GM12878 (cell line): ENCODE data around the gene HDDC2. TPM values are rescaled to one million over a fixed set of nuclear protein-coding genes. Genes with fewer than 3 reads are reported as not detected.

ENCODE experiments used
- ATAC-seq: fragments of 200-7000 bp; cut with Tn5 transposase; 3 replicates; pipeline ENCODE4 v1.9.1; 2020; ENCODE audit warnings: mild to moderate bottlenecking, moderate library complexity
- BruUV-seq: library from RNA; stranded (reverse); fragments of 400-500 nt; replicated peaks from 2 replicates; lab custom pipeline; 2021; lab: Mats Ljungman, UMichigan
- CTCF ChIA-PET: fragments of 300-600 bp; sonication (Branson Sonifier 250); formaldehyde crosslinking; extraction: SDS; loops from one replicate; lab custom pipeline; 2021; ENCODE audit warnings: inconsistent platforms; lab: Yijun Ruan, JAX
- POLR2A ChIA-PET: fragments of 350-600 bp; formaldehyde crosslinking; extraction: SDS; loops from one replicate; lab custom pipeline; 2021; ENCODE audit warnings: inconsistent platforms; lab: Charles Lee
- RAD21 ChIA-PET: fragments of 300-600 bp; sonication (Branson Sonifier 250); formaldehyde crosslinking; loops from one replicate; lab custom pipeline; 2023; ENCODE audit warnings: antibody characterized with exemption; ENCODE audit not compliant: unreplicated experiment; lab: Charles Lee
- SMC1A ChIA-PET: fragments of 300-600 bp; sonication (Branson Sonifier 250); formaldehyde crosslinking; loops from one replicate; lab custom pipeline; 2023; ENCODE audit not compliant: unreplicated experiment, uncharacterized antibody; lab: Charles Lee
- DNase-seq: peaks from one replicate; pipeline ENCODE4 v3.0.0-alpha.2; 2011; ENCODE audit warnings: low read depth, low spot score
- FAIRE-seq: peaks from 3 replicates; lab custom pipeline; 2011; peaks lifted over from hg19 to GRCh38; lab: Jason Lieb, UNC
- H2AFZ ChIP-seq: 2 replicates; pipeline ENCODE4 v1.6.0; 2011; ENCODE audit warnings: low read depth, low read length, control low read depth; ENCODE audit not compliant: control insufficient read depth
- H3K27ac ChIP-seq: 2 replicates; pipeline ENCODE4 v1.5.1; 2011; ENCODE audit warnings: control low read depth; ENCODE audit not compliant: control insufficient read depth, insufficient read depth
- H3K27me3 ChIP-seq, 2 experiments: replicated peaks in 1 of 2; 2 replicates each; pipeline versions ENCODE4 v1.6.0 to v1.6.1; 2011; ENCODE audit warnings: low read length in 1 of 2; ENCODE audit not compliant: control insufficient read depth in 2 of 2, insufficient read depth in 2 of 2
- H3K36me3 ChIP-seq, 2 experiments: 2 replicates each; pipeline ENCODE4 v1.5.1; 2011; ENCODE audit warnings: low read length in 1 of 2; ENCODE audit not compliant: control insufficient read depth in 2 of 2, insufficient read depth in 2 of 2
- H3K4me1 ChIP-seq: 2 replicates; pipeline ENCODE4 v1.6.1; 2011; ENCODE audit warnings: mild to moderate bottlenecking, low read length, moderate library complexity, mixed read lengths; ENCODE audit not compliant: control insufficient read depth, insufficient read depth
- H3K4me2 ChIP-seq: 2 replicates; pipeline ENCODE4 v1.6.0; 2011; ENCODE audit warnings: control low read depth; ENCODE audit not compliant: control insufficient read depth, insufficient read depth
- H3K4me3 ChIP-seq: fragments of 200-600 bp; sonication (generic); 2 replicates; pipeline ENCODE4 v1.5.1; 2016
- H3K79me2 ChIP-seq: 2 replicates; pipeline ENCODE4 v1.6.0; 2011; ENCODE audit warnings: low read length; ENCODE audit not compliant: control insufficient read depth, insufficient read depth
- H3K9ac ChIP-seq: 2 replicates; pipeline ENCODE4 v1.8.0; 2011; ENCODE audit warnings: low read length, control low read depth, mixed read lengths; ENCODE audit not compliant: control insufficient read depth, insufficient read depth
- H3K9me3 ChIP-seq: replicated peaks from 3 replicates; pipeline ENCODE4 v1.5.1; 2011; ENCODE audit warnings: mild to moderate bottlenecking, low read length; ENCODE audit not compliant: control insufficient read depth, insufficient read depth
- H4K20me1 ChIP-seq: 2 replicates; pipeline ENCODE4 v1.6.0; 2011; ENCODE audit not compliant: control insufficient read depth, insufficient read depth
- CHD4 ChIP-seq: fragments of 200-600 bp; sonication (generic); IDR thresholded peaks from 2 replicates; pipeline ENCODE4 v1.6.1; 2016; ENCODE audit warnings: mild to moderate bottlenecking
- GABPA ChIP-seq: IDR thresholded peaks from 2 replicates; pipeline ENCODE4 v1.6.1; 2014; ENCODE audit warnings: antibody characterized with exemption, low read depth, mild to moderate bottlenecking, inconsistent platforms
- NR2F1 ChIP-seq: fragments of 450-650 bp; conservative IDR thresholded peaks from 2 replicates; pipeline ENCODE4 v1.6.1; 2017; ENCODE audit warnings: mild to moderate bottlenecking
- RFX5 ChIP-seq: IDR thresholded peaks from 2 replicates; pipeline ENCODE4 v1.6.1; 2011; ENCODE audit warnings: low read depth, low read length, improper control_type of control experiment
- TCF12 ChIP-seq: IDR thresholded peaks from 2 replicates; pipeline ENCODE4 v1.6.1; 2011; ENCODE audit warnings: low read depth, mild to moderate bottlenecking, low read length
- WGBS: methylation state at CpG from one replicate; pipeline ENCODE4 v1.1.6; 2016; ENCODE audit warnings: low lambda C conversion rate; ENCODE audit not compliant: insufficient replicate concordance, insufficient coverage; ENCODE audit errors: missing lambda C conversion rate; 5-methylcytosine and 5-hydroxymethylcytosine counted together
- in situ Hi-C: fragments of 300-500 bp; cut with MboI; formaldehyde crosslinking; loops from 9 replicates; pipeline ENCODE4 v1.14.3; 2018; ENCODE audit warnings: mixed read lengths
- intact Hi-C: fragments of 100-400 bp; cut with micrococcal nuclease; formaldehyde crosslinking; loops from one replicate; pipeline ENCODE4 v1.14.2; 2022; ENCODE audit not compliant: unreplicated experiment
- polyA plus RNA-seq, 11 experiments: library from polyadenylated mRNA; depleted of rRNA in 4 of 11; unstranded in 6 of 11; stranded (reverse) in 5 of 11; fragments of >200 nt; fragmentation: Nextera tagmentation in 4 of 11; fragmentation: Illumina TruSeq in 1 of 11; extraction: Ambion mirVana in 4 of 11; extraction: Trizol in 1 of 11; gene quantifications; 1 replicate in 1 of 11; 2 replicates in 10 of 11; pipeline versions ENCODE4 v1.2.1 to v1.2.3, GENCODE V29; 2011 to 2016; ENCODE audit warnings: inconsistent platforms in 2 of 11, missing spikeins in 2 of 11, low read depth in 1 of 11
- total RNA-seq, 4 experiments: library from RNA; depleted of rRNA in 3 of 4; stranded (reverse); fragments of >200 nt in 3 of 4; fragmentation: Illumina TruSeq in 1 of 4; extraction: Trizol in 1 of 4; gene quantifications; 2 replicates each; pipeline versions ENCODE4 v1.2.1 to v1.2.3, GENCODE V29; 2013 to 2021
- TF ChIP-seq, protein P1 (sequence below): fragments of 150-350 bp; IDR thresholded peaks from 2 replicates; pipeline ENCODE4 v1.6.1; 2014; ENCODE audit warnings: mild to moderate bottlenecking, low read depth, low read length
- TF ChIP-seq, protein P2 (sequence below): IDR thresholded peaks from 2 replicates; pipeline ENCODE4 v1.6.1; 2012; ENCODE audit warnings: low read depth, low read length, improper control_type of control experiment
- TF ChIP-seq, protein P3 (sequence below): fragments of 450-650 bp; IDR thresholded peaks from 2 replicates; pipeline ENCODE4 v1.6.1; 2017; ENCODE audit warnings: mild to moderate bottlenecking, moderate library complexity

Gene HDDC2
- total and polyA plus RNA-seq, 10 of the 15 experiments (the other 5 are each of a cell fraction or from before 2014, with no cell fraction given): 54.5 to 148 (median 92.7) TPM

DNA sequence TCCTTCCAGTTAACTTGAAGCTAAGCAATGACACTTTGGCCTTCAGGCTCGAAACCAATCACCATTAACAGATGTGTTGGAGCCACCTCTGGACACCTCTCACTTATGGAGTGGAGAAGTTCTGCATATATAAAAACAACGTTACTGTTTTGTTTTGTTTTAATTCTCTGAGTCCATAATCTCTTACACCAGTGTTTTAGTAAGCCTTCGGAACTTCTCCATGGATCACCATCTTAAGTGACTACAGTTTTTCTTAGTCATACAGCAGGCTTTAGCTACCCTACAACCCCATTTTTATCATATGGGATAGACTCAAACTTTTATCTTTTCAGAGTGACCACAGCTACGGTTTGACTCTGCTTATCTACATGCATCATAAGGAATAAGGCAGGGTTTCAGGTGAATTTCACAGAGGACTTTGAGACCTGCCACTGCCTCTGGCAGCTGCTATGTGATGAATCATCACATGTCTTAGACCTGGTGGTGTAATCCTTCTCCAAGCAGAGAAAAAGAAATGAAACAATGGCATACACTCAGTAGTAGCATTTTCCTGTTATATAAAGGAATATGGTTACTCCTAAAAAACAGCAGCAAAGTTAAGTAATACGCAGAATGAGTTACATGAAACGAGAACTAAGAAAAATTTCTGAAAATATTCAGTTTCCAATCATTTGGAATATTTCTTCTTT lies 5.5 kb upstream of the HDDC2 start:
- POLR2A ChIA-PET: no interaction called here
- Histone ChIP-seq H3K4me3 (no peak overlapping the region), H4K20me1 (no peaks in the 10 kb centered on the region), H3K9ac (no peak overlapping the region), H3K4me1 (no peaks in the 10 kb centered on the region), H3K27ac (no peak overlapping the region), H3K36me3 (no peaks in the 10 kb centered on the region), H3K4me2 (no peak overlapping the region), H3K79me2 (no peaks in the 10 kb centered on the region)
- CTCF ChIA-PET: interaction anchor here (1.1 to 11.6 kb wide), 3 partner anchors 14 to 448 kb away, joined by 3 to 306 read pairs (median 3); no protein-coding TSS in a partner anchor
- RAD21 ChIA-PET: no interaction called here
- WGBS: 34% methylated on average over 6 of the region's 6 CpGs
- intact Hi-C loops: loop anchor here (10.0 kb wide), 1 partner anchor 432 kb away; no protein-coding TSS in a partner anchor
- FAIRE-seq: no peak
- SMC1A ChIA-PET: interaction anchor here (1.2 to 1.6 kb wide), 2 partner anchors 446 to 688 kb away, joined by 3 to 4 read pairs; no protein-coding TSS in a partner anchor
- TF ChIP-seq GABPA: no peak
- TF ChIP-seq, protein P1, sequence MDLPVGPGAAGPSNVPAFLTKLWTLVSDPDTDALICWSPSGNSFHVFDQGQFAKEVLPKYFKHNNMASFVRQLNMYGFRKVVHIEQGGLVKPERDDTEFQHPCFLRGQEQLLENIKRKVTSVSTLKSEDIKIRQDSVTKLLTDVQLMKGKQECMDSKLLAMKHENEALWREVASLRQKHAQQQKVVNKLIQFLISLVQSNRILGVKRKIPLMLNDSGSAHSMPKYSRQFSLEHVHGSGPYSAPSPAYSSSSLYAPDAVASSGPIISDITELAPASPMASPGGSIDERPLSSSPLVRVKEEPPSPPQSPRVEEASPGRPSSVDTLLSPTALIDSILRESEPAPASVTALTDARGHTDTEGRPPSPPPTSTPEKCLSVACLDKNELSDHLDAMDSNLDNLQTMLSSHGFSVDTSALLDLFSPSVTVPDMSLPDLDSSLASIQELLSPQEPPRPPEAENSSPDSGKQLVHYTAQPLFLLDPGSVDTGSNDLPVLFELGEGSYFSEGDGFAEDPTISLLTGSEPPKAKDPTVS: no peak
- TF ChIP-seq, protein P2, sequence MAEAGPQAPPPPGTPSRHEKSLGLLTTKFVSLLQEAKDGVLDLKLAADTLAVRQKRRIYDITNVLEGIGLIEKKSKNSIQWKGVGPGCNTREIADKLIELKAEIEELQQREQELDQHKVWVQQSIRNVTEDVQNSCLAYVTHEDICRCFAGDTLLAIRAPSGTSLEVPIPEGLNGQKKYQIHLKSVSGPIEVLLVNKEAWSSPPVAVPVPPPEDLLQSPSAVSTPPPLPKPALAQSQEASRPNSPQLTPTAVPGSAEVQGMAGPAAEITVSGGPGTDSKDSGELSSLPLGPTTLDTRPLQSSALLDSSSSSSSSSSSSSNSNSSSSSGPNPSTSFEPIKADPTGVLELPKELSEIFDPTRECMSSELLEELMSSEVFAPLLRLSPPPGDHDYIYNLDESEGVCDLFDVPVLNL: no peak
- TF ChIP-seq TCF12: no peak
- TF ChIP-seq, protein P3, sequence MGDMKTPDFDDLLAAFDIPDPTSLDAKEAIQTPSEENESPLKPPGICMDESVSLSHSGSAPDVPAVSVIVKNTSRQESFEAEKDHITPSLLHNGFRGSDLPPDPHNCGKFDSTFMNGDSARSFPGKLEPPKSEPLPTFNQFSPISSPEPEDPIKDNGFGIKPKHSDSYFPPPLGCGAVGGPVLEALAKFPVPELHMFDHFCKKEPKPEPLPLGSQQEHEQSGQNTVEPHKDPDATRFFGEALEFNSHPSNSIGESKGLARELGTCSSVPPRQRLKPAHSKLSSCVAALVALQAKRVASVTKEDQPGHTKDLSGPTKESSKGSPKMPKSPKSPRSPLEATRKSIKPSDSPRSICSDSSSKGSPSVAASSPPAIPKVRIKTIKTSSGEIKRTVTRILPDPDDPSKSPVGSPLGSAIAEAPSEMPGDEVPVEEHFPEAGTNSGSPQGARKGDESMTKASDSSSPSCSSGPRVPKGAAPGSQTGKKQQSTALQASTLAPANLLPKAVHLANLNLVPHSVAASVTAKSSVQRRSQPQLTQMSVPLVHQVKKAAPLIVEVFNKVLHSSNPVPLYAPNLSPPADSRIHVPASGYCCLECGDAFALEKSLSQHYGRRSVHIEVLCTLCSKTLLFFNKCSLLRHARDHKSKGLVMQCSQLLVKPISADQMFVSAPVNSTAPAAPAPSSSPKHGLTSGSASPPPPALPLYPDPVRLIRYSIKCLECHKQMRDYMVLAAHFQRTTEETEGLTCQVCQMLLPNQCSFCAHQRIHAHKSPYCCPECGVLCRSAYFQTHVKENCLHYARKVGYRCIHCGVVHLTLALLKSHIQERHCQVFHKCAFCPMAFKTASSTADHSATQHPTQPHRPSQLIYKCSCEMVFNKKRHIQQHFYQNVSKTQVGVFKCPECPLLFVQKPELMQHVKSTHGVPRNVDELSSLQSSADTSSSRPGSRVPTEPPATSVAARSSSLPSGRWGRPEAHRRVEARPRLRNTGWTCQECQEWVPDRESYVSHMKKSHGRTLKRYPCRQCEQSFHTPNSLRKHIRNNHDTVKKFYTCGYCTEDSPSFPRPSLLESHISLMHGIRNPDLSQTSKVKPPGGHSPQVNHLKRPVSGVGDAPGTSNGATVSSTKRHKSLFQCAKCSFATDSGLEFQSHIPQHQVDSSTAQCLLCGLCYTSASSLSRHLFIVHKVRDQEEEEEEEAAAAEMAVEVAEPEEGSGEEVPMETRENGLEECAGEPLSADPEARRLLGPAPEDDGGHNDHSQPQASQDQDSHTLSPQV: no peak
- TF ChIP-seq RFX5: no peak
- no peak for TF ChIP-seq CHD4
- TF ChIP-seq NR2F1: no peak
- TF ChIP-seq, all 136 proteins: peak for 0
- in situ Hi-C loops: no loop called here
- DNase-seq (no peak), ATAC-seq (no peak)
- no TSS peak for BruUV-seq
- H3K9me3 ChIP-seq: no peaks in the 10 kb centered on the region
- no peak overlapping the region for H2AFZ ChIP-seq
- peaks cover 0 to 3% of the 10 kb centered on the region in 2 experiments; a peak in 1 of 4 replicates for H3K27me3 ChIP-seq
